H1 (cell line): ENCODE data around the gene DCAF7. TPM values are rescaled to one million over a fixed set of nuclear protein-coding genes. Genes with fewer than 3 reads are reported as not detected.

Experiments used
- CTCF ChIA-PET: fragments of 300-600 bp; sonication (Branson Sonifier 250); formaldehyde crosslinking; loops from one replicate; lab custom pipeline; 2021; ENCODE audit not compliant: partially characterized antibody; lab: Charles Lee
- POLR2A ChIA-PET: fragments of 300-600 bp; sonication (Branson Sonifier 250); formaldehyde crosslinking; loops from one replicate; lab custom pipeline; 2021; ENCODE audit warnings: inconsistent platforms; ENCODE audit not compliant: partially characterized antibody; lab: Charles Lee
- DNase-seq, 2 experiments: peaks; one replicate each; pipeline versions ENCODE4 v3.0.0 to v3.0.0-alpha.2; 2010 to 2022; ENCODE audit warnings: low spot score in 2 of 2, low read depth in 1 of 2, mixed read lengths in 1 of 2
- FAIRE-seq: peaks from 2 replicates; lab custom pipeline; 2011; peaks lifted over from hg19 to GRCh38; lab: Jason Lieb, UNC
- H2AFZ ChIP-seq: 2 replicates; pipeline ENCODE4 v1.8.1; 2012; ENCODE audit warnings: low read length, inconsistent platforms
- H2AK5ac ChIP-seq: 2 replicates; pipeline ENCODE4 v1.6.1; 2013; ENCODE audit warnings: low read depth, low read length
- H2BK120ac ChIP-seq: replicated peaks from 2 replicates; pipeline ENCODE3; 2013; ENCODE audit warnings: low read depth, low read length, inconsistent platforms
- H2BK12ac ChIP-seq: 2 replicates; pipeline ENCODE4 v1.6.1; 2013; ENCODE audit warnings: low read depth, low read length
- H2BK15ac ChIP-seq: 2 replicates; pipeline ENCODE4 v1.6.1; 2013; ENCODE audit warnings: low read length
- H2BK20ac ChIP-seq: 2 replicates; pipeline ENCODE4 v1.6.1; 2013; ENCODE audit warnings: low read length
- H2BK5ac ChIP-seq: 2 replicates; pipeline ENCODE4 v1.6.1; 2013; ENCODE audit warnings: low read depth, low read length
- H3K14ac ChIP-seq: 2 replicates; pipeline ENCODE4 v1.6.1; 2013; ENCODE audit warnings: inconsistent platforms; ENCODE audit not compliant: insufficient read length
- H3K18ac ChIP-seq: 2 replicates; pipeline ENCODE4 v1.6.1; 2013; ENCODE audit warnings: low read length; ENCODE audit errors: extremely low read depth
- H3K23ac ChIP-seq: 2 replicates; pipeline ENCODE4 v1.6.1; 2013; ENCODE audit warnings: inconsistent platforms; ENCODE audit not compliant: insufficient read length
- H3K23me2 ChIP-seq: 2 replicates; pipeline ENCODE4 v1.6.1; 2013; ENCODE audit warnings: low read depth, low read length
- H3K27ac ChIP-seq: 2 replicates; pipeline ENCODE4 v1.6.1; 2011; ENCODE audit warnings: low read depth, low read length, inconsistent platforms
- H3K27me3 ChIP-seq, 4 experiments: replicated peaks in 1 of 4; 1 replicate in 1 of 4; 2 replicates in 3 of 4; pipeline versions ENCODE4 v1.6.1 to v1.8.1; 2011 to 2013; ENCODE audit warnings: low read length in 3 of 4, mild to moderate bottlenecking in 3 of 4, inconsistent platforms in 2 of 4, mixed read lengths in 2 of 4, moderate library complexity in 1 of 4; ENCODE audit not compliant: control insufficient read depth in 3 of 4, insufficient read depth in 3 of 4; ENCODE audit errors: extremely low read depth in 1 of 4
- H3K36me3 ChIP-seq, 4 experiments: 2 replicates each; pipeline versions ENCODE4 v1.6.1 to v1.8.1; 2011 to 2013; ENCODE audit warnings: mild to moderate bottlenecking in 4 of 4, low read length in 3 of 4, moderate library complexity in 2 of 4, control low read depth in 1 of 4, inconsistent platforms in 1 of 4; ENCODE audit not compliant: insufficient read depth in 4 of 4, control insufficient read depth in 2 of 4
- H3K4ac ChIP-seq: replicated peaks from 2 replicates; pipeline ENCODE3; 2013; ENCODE audit warnings: low read length, low read depth, mixed read lengths, inconsistent platforms; ENCODE audit not compliant: insufficient read length
- H3K4me1 ChIP-seq, 4 experiments: replicated peaks in 1 of 4; 1 replicate in 1 of 4; 2 replicates in 3 of 4; pipeline versions ENCODE4 v1.6.1 to v1.8.1; 2011 to 2013; ENCODE audit warnings: low read length in 3 of 4, inconsistent platforms in 2 of 4, mixed read lengths in 1 of 4; ENCODE audit not compliant: insufficient read depth in 4 of 4, control insufficient read depth in 3 of 4
- H3K4me2 ChIP-seq, 2 experiments: 2 replicates each; pipeline versions ENCODE4 v1.6.1 to v1.8.1; 2011 to 2013; ENCODE audit warnings: low read depth in 2 of 2, low read length in 2 of 2, control low read depth in 1 of 2, inconsistent platforms in 1 of 2, mild to moderate bottlenecking in 1 of 2; ENCODE audit not compliant: insufficient read depth in 1 of 2
- H3K4me3 ChIP-seq, 4 experiments: fragments of 200-600, 300-600 bp in 1 of 4; sonication (generic), shearing (Covaris generic), sonication (Bioruptor Twin) in 1 of 4; 2 replicates each; pipeline versions ENCODE4 v1.5.1 to v1.8.1; 2011 to 2016; ENCODE audit warnings: low read length in 4 of 4, low read depth in 3 of 4, control low read depth in 2 of 4, inconsistent platforms in 2 of 4, mild to moderate bottlenecking in 2 of 4, mixed read lengths in 1 of 4, moderate library complexity in 1 of 4; ENCODE audit not compliant: insufficient read depth in 2 of 4; ENCODE audit errors: extremely low read depth in 1 of 4
- H3K56ac ChIP-seq: replicated peaks from 2 replicates; pipeline ENCODE3; 2013; ENCODE audit warnings: low read depth, mild to moderate bottlenecking, mixed read lengths, low read length, inconsistent platforms; ENCODE audit not compliant: insufficient read length
- H3K79me1 ChIP-seq: 2 replicates; pipeline ENCODE4 v1.6.1; 2013; ENCODE audit warnings: low read depth, low read length, control low read depth
- H3K79me2 ChIP-seq, 2 experiments: 2 replicates each; pipeline versions ENCODE4 v1.6.1 to v1.8.1; 2012 to 2013; ENCODE audit warnings: low read length in 2 of 2, mild to moderate bottlenecking in 2 of 2, inconsistent platforms in 1 of 2; ENCODE audit not compliant: insufficient read depth in 2 of 2, control insufficient read depth in 1 of 2
- H3K9ac ChIP-seq, 4 experiments: replicated peaks in 1 of 4; 1 replicate in 1 of 4; 2 replicates in 3 of 4; pipeline versions ENCODE4 v1.6.1 to v1.8.1; 2011 to 2013; ENCODE audit warnings: low read depth in 3 of 4, low read length in 3 of 4, control low read depth in 2 of 4, mild to moderate bottlenecking in 2 of 4, moderate library complexity in 2 of 4, inconsistent platforms in 1 of 4; ENCODE audit errors: extremely low read depth in 1 of 4
- H3K9me3 ChIP-seq, 2 experiments: 2 replicates each; pipeline versions ENCODE4 v1.6.1 to v1.8.1; 2012 to 2013; ENCODE audit warnings: mild to moderate bottlenecking in 2 of 2, moderate library complexity in 2 of 2, control low read depth in 1 of 2, inconsistent platforms in 1 of 2, low read depth in 1 of 2, low read length in 1 of 2, mixed read lengths in 1 of 2; ENCODE audit not compliant: insufficient read depth in 2 of 2
- H4K20me1 ChIP-seq, 2 experiments: replicated peaks in 1 of 2; 2 replicates each; pipeline versions ENCODE3 to v1.8.1; 2011 to 2013; ENCODE audit warnings: inconsistent platforms in 2 of 2, low read length in 2 of 2, mild to moderate bottlenecking in 1 of 2; ENCODE audit not compliant: insufficient read depth in 2 of 2, control insufficient read depth in 1 of 2
- H4K5ac ChIP-seq: 2 replicates; pipeline ENCODE4 v1.6.1; 2013; ENCODE audit warnings: low read length, low read depth, mixed read lengths, inconsistent platforms; ENCODE audit not compliant: insufficient read length
- H4K8ac ChIP-seq: 2 replicates; pipeline ENCODE4 v1.8.0; 2013; ENCODE audit warnings: mild to moderate bottlenecking, moderate library complexity, low read length, inconsistent platforms; ENCODE audit not compliant: insufficient read depth; ENCODE audit errors: extremely low read depth
- H4K91ac ChIP-seq: replicated peaks from 2 replicates; pipeline ENCODE3; 2013; ENCODE audit warnings: low read length, mixed read lengths, inconsistent platforms; ENCODE audit not compliant: insufficient read length
- BCL11A ChIP-seq, 2 experiments: IDR thresholded peaks; one replicate each; pipeline ENCODE4 v1.6.1; 2011; ENCODE audit warnings: low read depth in 2 of 2, low read length in 2 of 2, mild to moderate bottlenecking in 2 of 2
- CBX5 ChIP-seq: fragments of 300-800, 300-1000 bp; sonication (generic); IDR thresholded peaks from 2 replicates; pipeline ENCODE4 v1.7.1; 2016; ENCODE audit warnings: antibody characterized with exemption, low read length, low read depth
- CBX8 ChIP-seq: fragments of 300-800, 300-1000 bp; sonication (generic); IDR thresholded peaks from 2 replicates; pipeline ENCODE4 v1.7.1; 2016; ENCODE audit warnings: low read depth, low read length, borderline replicate concordance
- CTBP2 ChIP-seq: IDR thresholded peaks from 2 replicates; pipeline ENCODE4 v1.7.0; 2011; ENCODE audit warnings: borderline replicate concordance, mild to moderate bottlenecking, moderate library complexity, mixed read lengths, low read length; ENCODE audit not compliant: insufficient read depth, insufficient read length
- GABPA ChIP-seq: IDR thresholded peaks from 2 replicates; pipeline ENCODE4 v1.6.1; 2011; ENCODE audit warnings: mild to moderate bottlenecking, low read length, moderate library complexity, borderline replicate concordance; ENCODE audit not compliant: insufficient read depth
- KDM5A ChIP-seq: fragments of 200-600 bp; IDR thresholded peaks from 2 replicates; pipeline ENCODE4 v1.7.1; 2012; ENCODE audit warnings: mild to moderate bottlenecking, low read length, inconsistent platforms, mixed read lengths
- SIN3A ChIP-seq, 2 experiments: IDR thresholded peaks in 1 of 2; conservative IDR thresholded peaks in 1 of 2; 2 replicates each; pipeline ENCODE4 v1.6.1; 2011 to 2012; ENCODE audit warnings: low read length in 2 of 2, improper control_type of control experiment in 1 of 2, low read depth in 1 of 2, mild to moderate bottlenecking in 1 of 2
- SP4 ChIP-seq: IDR thresholded peaks from 2 replicates; pipeline ENCODE4 v1.6.1; 2012; ENCODE audit warnings: low read length, inconsistent platforms
- SRF ChIP-seq: IDR thresholded peaks from 2 replicates; pipeline ENCODE4 v1.6.1; 2011; ENCODE audit warnings: mild to moderate bottlenecking, low read depth, low read length, moderate library complexity
- TBP ChIP-seq: IDR thresholded peaks from 2 replicates; pipeline ENCODE4 v1.6.1; 2011; ENCODE audit warnings: low read depth, low read length, improper control_type of control experiment
- TEAD4 ChIP-seq: IDR thresholded peaks from 2 replicates; pipeline ENCODE4 v1.6.1; 2012; ENCODE audit warnings: low read depth, low read length, inconsistent platforms, mixed read lengths
- YY1 ChIP-seq: IDR thresholded peaks from 2 replicates; pipeline ENCODE4 v1.6.1; 2011; ENCODE audit warnings: low read depth, mild to moderate bottlenecking, low read length
- WGBS, 2 experiments: shearing (Covaris generic) in 1 of 2; methylation state at CpG; one replicate each; pipeline versions ENCODE4 v1.1.6 to v1.1.7; 2013 to 2015; ENCODE audit warnings: low lambda C conversion rate in 2 of 2, mixed read lengths in 2 of 2, inconsistent platforms in 1 of 2, low coverage in 1 of 2, missing lambda C conversion rate in 1 of 2; ENCODE audit not compliant: insufficient replicate concordance in 2 of 2, insufficient coverage in 1 of 2, insufficient read length in 1 of 2; ENCODE audit errors: extremely low coverage in 1 of 2, missing lambda C conversion rate in 1 of 2; 5-methylcytosine and 5-hydroxymethylcytosine counted together
- polyA plus RNA-seq, 7 experiments: library from polyadenylated mRNA; depleted of rRNA in 3 of 7; stranded (reverse) in 5 of 7; unstranded in 2 of 7; fragments of >200 nt in 5 of 7; fragments of 200-250 nt in 2 of 7; gene quantifications; 1 replicate in 5 of 7; 2 replicates in 1 of 7; 4 replicates in 1 of 7; pipeline versions ENCODE4 v1.2.1 to v1.2.3, GENCODE V29; 2011 to 2013; ENCODE audit warnings: missing spikeins in 2 of 7, mixed read lengths in 2 of 7
- total RNA-seq: library from RNA; stranded (reverse); fragmentation: NEBNext Ultra II Directional; extraction: Animal tissue kit (Norgen Biotek cat#: 25700); gene quantifications from 2 replicates; pipeline ENCODE4 v1.2.1, GENCODE V29; 2021
- TF ChIP-seq, protein P1 (sequence below): IDR thresholded peaks from 2 replicates; pipeline ENCODE4 v1.6.1; 2012; ENCODE audit warnings: inconsistent platforms

The DCAF7 gene
- total and polyA plus RNA-seq, 2 of the 8 experiments (the other 6 are each of a cell fraction or from before 2014, with no cell fraction given) = 74.9 to 94.1 TPM

DNA sequence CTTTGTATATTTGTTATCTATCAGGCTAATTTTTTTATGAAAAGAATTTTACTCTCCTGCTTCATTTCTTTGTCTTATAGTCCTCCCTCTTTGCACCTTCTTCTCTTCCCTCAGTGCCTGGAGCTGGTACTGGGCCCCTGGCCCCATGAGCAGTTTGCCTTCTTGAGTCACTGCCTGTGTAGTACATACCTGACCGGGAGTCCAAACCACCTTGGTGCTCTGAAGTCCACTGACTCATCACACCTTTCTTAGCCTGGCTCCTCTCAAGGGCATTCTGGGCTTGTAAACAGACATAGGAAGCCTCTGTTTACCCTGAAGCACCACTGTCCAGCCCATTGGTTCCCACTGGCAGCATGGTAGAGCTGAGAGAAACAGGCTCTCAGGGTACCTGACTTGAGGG, 39.4 kb downstream of the DCAF7 start:
- Histone ChIP-seq H2BK120ac (no peak overlapping the region), H4K5ac (no peak overlapping the region), H3K56ac (no peak overlapping the region), H3K27ac (no peak overlapping the region), H2BK20ac (no peak overlapping the region), H3K9ac (no peak overlapping the region), H3K23ac (no peak overlapping the region), H4K91ac (no peak overlapping the region), H3K4me3 (no peak overlapping the region), H2BK12ac (no peak overlapping the region), H3K18ac (no peak overlapping the region), H4K20me1 (peaks cover 0 to 2% of the 10 kb centered on the region in 2 experiments), H3K4me2 (no peak overlapping the region), H2AK5ac (no peak overlapping the region), H4K8ac (no peak overlapping the region), H3K4ac (no peak overlapping the region), H3K79me2 (no peaks in the 10 kb centered on the region), H2BK15ac (no peak overlapping the region), H2AFZ (no peak overlapping the region), H2BK5ac (no peak overlapping the region), H3K27me3 (no peaks in the 10 kb centered on the region), H3K9me3 (no peaks in the 10 kb centered on the region), H3K4me1 (no peaks in the 10 kb centered on the region), H3K36me3 (peaks cover 21 to 51% (median 41%) of the 10 kb centered on the region in 4 experiments), H3K79me1 (no peaks in the 10 kb centered on the region; the same call in 1 of the 2 replicates), H3K23me2 (no peaks in the 10 kb centered on the region; the same call in 1 of the 2 replicates), H3K14ac (no peak overlapping the region)
- no peak for FAIRE-seq
- DNase-seq = no peak
- ChIA-PET CTCF (interaction anchor here (0.6 to 1.4 kb wide), 4 partner anchors 17 to 155 kb away, joined by 3 to 4 read pairs (median 4); no protein-coding TSS in a partner anchor), POLR2A (no interaction called here)
- WGBS, 2 experiments = 91% methylated on average over 1 of the region's 1 CpG; no CpG with 5 or more reads in 1 of the 2 experiments
- TF ChIP-seq CTBP2 = no peak
- TF ChIP-seq KDM5A = no peak
- TF ChIP-seq TEAD4 = no peak
- no peak for TF ChIP-seq SIN3A (conservative IDR thresholded peaks at IDR 0.05 in 1 of 2, IDR thresholded peaks at IDR 0.05 in 1 of 2; ENCODE audit: low read depth in 1 of 2, low read length in 2 of 2)
- no peak for TF ChIP-seq TBP
- TF ChIP-seq CBX8 = no peak
- no peak for TF ChIP-seq BCL11A (IDR thresholded peaks at IDR 0.05; ENCODE audit: low read depth in 2 of 2, low read length in 2 of 2)
- TF ChIP-seq, protein P1, sequence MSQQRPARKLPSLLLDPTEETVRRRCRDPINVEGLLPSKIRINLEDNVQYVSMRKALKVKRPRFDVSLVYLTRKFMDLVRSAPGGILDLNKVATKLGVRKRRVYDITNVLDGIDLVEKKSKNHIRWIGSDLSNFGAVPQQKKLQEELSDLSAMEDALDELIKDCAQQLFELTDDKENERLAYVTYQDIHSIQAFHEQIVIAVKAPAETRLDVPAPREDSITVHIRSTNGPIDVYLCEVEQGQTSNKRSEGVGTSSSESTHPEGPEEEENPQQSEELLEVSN = no peak
- no peak for TF ChIP-seq SRF
- TF ChIP-seq YY1 = no peak
- TF ChIP-seq GABPA = no peak
- TF ChIP-seq CBX5 = no peak
- no peak for TF ChIP-seq SP4
